ENCODE data around the gene ABHD17C.

ABHD17C gene

GRCh38 chr15:80768158-80768557 lies 73.0 kb downstream of the ABHD17C start:
- no peaks in the 10 kb centered on the region for H3F3A ChIP-seq (ENCODE audit: insufficient read depth, low read length)
- H3K9me3 ChIP-seq (replicated peaks; ENCODE audit: insufficient read depth, low read length) = no peaks in the 10 kb centered on the region
- DNase-seq = no peak
- no peaks in the 10 kb centered on the region for H3K9me2 ChIP-seq (replicated peaks; ENCODE audit: insufficient read depth, low read length)
- H2AFZ ChIP-seq (ENCODE audit: low read length) = no peak overlapping the region
- H3K9ac ChIP-seq (ENCODE audit: low read length) = no peak overlapping the region
- no peak overlapping the region for H3K27ac ChIP-seq (ENCODE audit: low read length)
- no peaks in the 10 kb centered on the region for H3K27me3 ChIP-seq (replicated peaks; ENCODE audit: insufficient read depth, low read length)
- TF ChIP-seq CTCF (IDR thresholded peaks at IDR 0.05; ENCODE audit: low read length) (no peak), EZH2phosphoT487 (IDR thresholded peaks at IDR 0.05; ENCODE audit: low read length) (no peak), EZH2 (optimal IDR thresholded peaks at IDR 0.05; ENCODE audit: low read depth, low read length) (no peak)
- no peak overlapping the region for H3K4me2 ChIP-seq (ENCODE audit: low read depth, low read length)
- no peaks in the 10 kb centered on the region for H3K4me1 ChIP-seq (ENCODE audit: low read length)
- H4K20me1 ChIP-seq (ENCODE audit: insufficient read depth, low read length) = no peaks in the 10 kb centered on the region
- H3K36me3 ChIP-seq (replicated peaks; ENCODE audit: insufficient read depth, low read length) = no peaks in the 10 kb centered on the region
- H3K4me3 ChIP-seq (ENCODE audit: low read length) = no peak overlapping the region
- no peaks in the 10 kb centered on the region for H3K79me2 ChIP-seq (ENCODE audit: low read length)

- Histone ChIP-seq H3K4me1 (ENCODE audit: low read length) (no peaks in the 10 kb centered on the region), H3K79me2 (ENCODE audit: low read length) (no peaks in the 10 kb centered on the region), H3K36me3 (replicated peaks; ENCODE audit: insufficient read depth, low read length) (no peaks in the 10 kb centered on the region), H3K4me3 (ENCODE audit: low read length) (no peak overlapping the region), H3F3A (ENCODE audit: insufficient read depth, low read length) (no peaks in the 10 kb centered on the region), H3K27me3 (replicated peaks; ENCODE audit: insufficient read depth, low read length) (no peaks in the 10 kb centered on the region), H4K20me1 (ENCODE audit: insufficient read depth, low read length) (no peaks in the 10 kb centered on the region), H2AFZ (ENCODE audit: low read length) (no peak overlapping the region), H3K9me2 (replicated peaks; ENCODE audit: insufficient read depth, low read length) (no peaks in the 10 kb centered on the region), H3K4me2 (ENCODE audit: low read depth, low read length) (no peak overlapping the region), H3K9ac (ENCODE audit: low read length) (no peak overlapping the region), H3K9me3 (replicated peaks; ENCODE audit: insufficient read depth, low read length) (no peaks in the 10 kb centered on the region), H3K27ac (ENCODE audit: low read length) (no peak overlapping the region)
- TF ChIP-seq CTCF (IDR thresholded peaks at IDR 0.05; ENCODE audit: low read length) (no peak), EZH2 (optimal IDR thresholded peaks at IDR 0.05; ENCODE audit: low read depth, low read length) (no peak), EZH2phosphoT487 (IDR thresholded peaks at IDR 0.05; ENCODE audit: low read length) (no peak)
- no peak for DNase-seq
These were observed 74.2 kb downstream of the ABHD17C start for GRCh38 chr15:80769153-80769828.

- H3K27me3 ChIP-seq (replicated peaks; ENCODE audit: insufficient read depth, low read length) = no peaks in the 10 kb centered on the region
- H2AFZ ChIP-seq (ENCODE audit: low read length) = no peak overlapping the region
- H3K79me2 ChIP-seq (ENCODE audit: low read length) = no peaks in the 10 kb centered on the region
- no peaks in the 10 kb centered on the region for H3F3A ChIP-seq (ENCODE audit: insufficient read depth, low read length)
- no peak overlapping the region for H3K4me2 ChIP-seq (ENCODE audit: low read depth, low read length)
- no peaks in the 10 kb centered on the region for H3K9me3 ChIP-seq (replicated peaks; ENCODE audit: insufficient read depth, low read length)
- H3K9me2 ChIP-seq (replicated peaks; ENCODE audit: insufficient read depth, low read length) = no peaks in the 10 kb centered on the region
- H3K4me1 ChIP-seq (ENCODE audit: low read length) = no peaks in the 10 kb centered on the region
- no peak for DNase-seq
- no peak overlapping the region for H3K4me3 ChIP-seq (ENCODE audit: low read length)
- no peak for TF ChIP-seq CTCF (IDR thresholded peaks at IDR 0.05; ENCODE audit: low read length)
- no peak for TF ChIP-seq EZH2 (optimal IDR thresholded peaks at IDR 0.05; ENCODE audit: low read depth, low read length)
- no peak for TF ChIP-seq EZH2phosphoT487 (IDR thresholded peaks at IDR 0.05; ENCODE audit: low read length)
- H3K36me3 ChIP-seq (replicated peaks; ENCODE audit: insufficient read depth, low read length) = no peaks in the 10 kb centered on the region
- no peak overlapping the region for H3K27ac ChIP-seq (ENCODE audit: low read length)
- no peak overlapping the region for H3K9ac ChIP-seq (ENCODE audit: low read length)
- no peaks in the 10 kb centered on the region for H4K20me1 ChIP-seq (ENCODE audit: insufficient read depth, low read length)
These were observed 75.0 kb downstream of the ABHD17C start for GRCh38 chr15:80769829-80770705.

All from MM.1S (cell line).